GM18870 (cell line): ENCODE results near the gene MROH8.

Experiments
- ATAC-seq: cut with Tn5 transposase; IDR thresholded peaks from one replicate; pipeline ENCODE4 v1.9.1; 2021; ENCODE audit warnings: moderate library complexity; ENCODE audit not compliant: unreplicated experiment

Gene MROH8

DNA sequence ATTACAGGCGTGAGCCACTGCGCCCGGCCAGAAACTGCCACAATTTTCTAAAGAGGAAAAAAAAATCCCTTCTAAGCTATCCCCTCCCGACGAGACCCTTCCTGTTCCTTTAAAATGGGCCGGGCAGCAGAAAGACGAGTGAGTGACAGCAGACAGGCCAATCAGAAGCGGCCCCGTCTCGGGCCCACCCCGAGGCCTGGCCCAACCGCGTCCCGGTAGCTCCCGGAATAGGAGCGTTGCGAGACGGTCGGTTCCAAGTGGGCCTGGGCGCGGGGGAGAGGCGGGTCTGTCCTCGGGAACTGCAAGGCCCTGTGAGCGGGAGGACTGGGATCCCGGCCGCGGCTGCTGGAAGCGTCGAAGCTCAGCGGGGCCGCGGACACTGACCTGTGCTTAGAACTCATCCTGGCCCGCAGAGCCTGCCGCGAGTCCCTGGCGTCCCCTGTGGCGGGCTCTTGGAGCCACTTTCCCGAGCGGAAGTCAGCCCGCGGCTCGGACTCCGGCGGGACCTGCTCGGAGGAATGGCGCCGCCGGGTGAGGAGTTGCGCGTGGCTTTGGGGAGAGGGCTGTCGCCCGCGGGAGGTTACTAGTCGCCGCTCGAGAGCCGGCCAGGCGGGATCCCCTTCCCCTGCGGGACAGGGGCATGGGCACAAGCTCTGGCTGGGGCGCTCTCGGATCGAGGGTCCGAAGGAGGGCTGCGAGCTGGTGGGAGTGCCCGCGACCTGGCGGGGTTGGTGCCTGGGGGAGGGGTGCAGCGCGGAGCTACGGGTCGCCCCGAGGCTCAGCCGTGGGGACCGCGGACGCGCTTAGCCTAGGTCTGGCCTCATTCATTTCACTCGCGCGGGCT lies at the start of gene MROH8, which contains the start of gene RPN2:
TSS of gene MROH8 (minus strand) at position 710 of the 844 bp plus-strand sequence.
TSS of gene RPN2 (plus strand) at position 492 of the 844 bp plus-strand sequence. CDS start at position 519, 27 bp downstream.
- ATAC-seq: peak; percentile 64

DNA sequence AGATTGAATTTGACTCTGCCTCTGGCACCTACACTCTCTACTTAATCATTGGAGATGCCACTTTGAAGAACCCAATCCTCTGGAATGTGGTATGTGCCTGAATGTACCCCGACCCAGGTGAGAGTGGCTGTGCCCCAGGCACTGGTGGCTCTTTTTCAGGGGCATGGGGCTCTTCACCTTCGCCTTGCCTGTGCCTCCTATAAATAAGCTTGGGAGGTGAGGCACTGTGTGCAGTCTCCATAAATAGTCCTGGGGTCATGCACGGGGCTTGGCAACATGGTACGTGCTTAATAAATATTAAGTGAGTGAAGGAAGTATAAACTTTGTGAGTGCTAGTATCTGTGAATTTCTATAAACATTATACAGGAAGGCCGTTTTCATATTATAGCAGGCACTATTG lies 49.3 kb upstream of the MROH8 start:
- ATAC-seq: no peak

DNA sequence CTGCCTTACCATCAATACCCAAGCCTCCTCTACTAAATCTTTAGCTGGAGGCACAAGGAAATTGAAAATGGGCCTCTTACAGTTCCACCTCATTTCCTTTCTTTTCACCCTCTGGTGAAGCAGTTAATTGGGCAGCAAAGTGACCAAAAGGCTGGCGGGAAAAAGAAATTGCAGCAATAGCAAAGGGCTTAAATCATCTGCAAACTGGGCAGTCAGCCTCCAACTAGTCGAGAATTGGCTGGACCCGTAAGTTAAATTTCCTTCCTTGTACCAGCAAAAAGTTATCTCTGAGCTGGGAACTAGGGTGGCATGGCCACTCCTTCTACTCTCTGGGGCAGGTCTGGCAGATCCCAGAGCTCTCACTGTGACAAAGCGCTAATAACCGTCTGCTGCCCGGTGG lies 48.7 kb upstream of the MROH8 start:
- ATAC-seq: no peak

DNA sequence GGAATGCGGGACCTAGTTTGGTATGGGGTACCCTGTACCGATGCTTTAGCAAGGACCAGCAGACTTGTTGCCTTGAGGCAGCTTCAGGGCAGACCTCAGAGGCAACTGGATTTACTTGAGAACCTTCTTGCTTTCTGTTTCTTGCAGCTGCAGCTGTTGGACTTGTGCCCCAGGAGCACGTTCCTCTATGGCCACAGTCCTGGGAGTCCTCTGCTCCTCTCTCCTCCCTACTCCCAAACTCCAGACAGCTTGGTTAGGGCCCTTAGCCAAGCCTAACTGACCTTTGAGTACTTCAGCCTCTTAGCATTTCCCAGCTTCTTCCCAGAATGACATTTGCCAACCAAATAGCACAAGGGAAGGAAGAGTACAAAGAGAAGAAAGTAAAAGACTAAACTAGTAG lies 47.5 kb upstream of the MROH8 start:
- no peak for ATAC-seq

DNA sequence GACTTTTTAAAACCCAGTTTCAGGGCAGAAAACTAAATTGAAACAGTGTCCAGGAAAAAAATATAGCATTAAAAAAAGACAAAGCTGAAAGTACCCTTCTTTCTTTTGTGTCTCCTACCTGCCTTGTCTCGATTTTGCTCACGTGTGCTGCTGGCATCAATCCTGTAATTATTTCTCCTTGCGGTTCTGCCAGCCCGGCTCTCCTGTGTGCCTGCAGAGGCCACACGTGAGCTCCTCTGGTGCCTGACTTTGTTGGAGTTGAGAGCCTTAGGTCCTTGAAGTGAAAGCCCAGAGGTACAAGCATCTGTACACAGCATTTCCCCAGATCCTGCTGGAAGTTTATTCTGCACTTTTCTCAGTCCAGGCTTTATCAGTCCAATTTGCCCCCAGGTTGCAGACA lies 45.8 kb upstream of the MROH8 start:
- ATAC-seq: no peak

DNA sequence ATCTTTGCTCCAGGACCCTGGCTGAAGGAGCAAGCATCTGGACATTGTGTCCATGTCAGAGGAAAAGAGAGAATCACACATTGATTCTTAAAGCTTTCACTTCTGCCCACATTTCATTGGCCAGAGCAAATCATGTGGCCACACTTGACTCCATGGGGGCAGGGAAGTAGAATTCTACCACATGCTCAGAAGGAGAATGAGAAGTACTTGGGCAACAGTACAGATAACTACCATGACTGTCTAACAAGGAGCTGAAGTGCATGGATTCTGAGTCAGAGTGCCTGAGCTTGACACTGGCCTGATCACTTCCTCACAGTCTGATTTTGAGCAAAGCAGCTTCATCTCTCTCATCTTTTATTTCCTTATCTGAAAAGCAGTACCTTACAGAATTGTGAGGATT lies 43.7 kb upstream of the MROH8 start:
- no peak for ATAC-seq

DNA sequence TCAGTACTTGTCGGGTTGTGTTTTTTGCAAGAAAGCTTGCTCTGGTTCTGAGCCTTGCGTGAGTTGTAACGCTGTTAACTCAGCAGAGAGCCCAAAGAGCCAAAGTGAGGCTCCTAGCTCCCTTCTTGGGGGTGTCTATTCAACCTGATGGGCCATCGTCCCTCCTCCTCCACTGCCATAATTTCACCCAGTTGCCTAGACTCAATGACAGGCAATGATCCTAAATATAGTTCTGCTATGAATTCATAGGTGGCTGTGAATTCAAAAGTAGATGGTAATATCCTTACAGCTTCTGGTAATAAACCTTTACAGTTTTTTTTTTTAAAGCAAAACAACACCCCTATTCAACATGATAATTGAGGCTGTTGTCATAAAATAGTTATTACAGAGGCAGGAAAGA lies 42.7 kb upstream of the MROH8 start:
- no peak for ATAC-seq

DNA sequence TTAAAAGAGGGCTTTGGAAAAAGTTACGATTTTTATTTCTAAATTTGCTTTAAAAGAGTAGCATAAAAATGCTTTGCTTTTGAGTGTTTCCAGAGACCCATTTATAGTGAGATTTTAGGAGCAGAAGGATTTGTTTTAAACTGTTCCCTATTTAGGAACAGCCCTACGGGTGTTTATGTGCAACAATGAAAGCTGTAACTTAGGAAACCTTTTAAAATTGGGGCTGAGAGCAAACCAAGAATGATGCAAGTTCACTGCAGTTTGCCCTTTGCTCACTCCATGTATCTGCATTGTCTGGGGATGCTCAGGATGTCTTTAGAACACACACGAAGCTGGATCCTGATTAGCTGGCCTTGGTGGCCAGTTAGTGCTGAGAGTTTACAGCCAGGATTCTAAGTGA lies 41.4 kb upstream of the MROH8 start:
- no peak for ATAC-seq

DNA sequence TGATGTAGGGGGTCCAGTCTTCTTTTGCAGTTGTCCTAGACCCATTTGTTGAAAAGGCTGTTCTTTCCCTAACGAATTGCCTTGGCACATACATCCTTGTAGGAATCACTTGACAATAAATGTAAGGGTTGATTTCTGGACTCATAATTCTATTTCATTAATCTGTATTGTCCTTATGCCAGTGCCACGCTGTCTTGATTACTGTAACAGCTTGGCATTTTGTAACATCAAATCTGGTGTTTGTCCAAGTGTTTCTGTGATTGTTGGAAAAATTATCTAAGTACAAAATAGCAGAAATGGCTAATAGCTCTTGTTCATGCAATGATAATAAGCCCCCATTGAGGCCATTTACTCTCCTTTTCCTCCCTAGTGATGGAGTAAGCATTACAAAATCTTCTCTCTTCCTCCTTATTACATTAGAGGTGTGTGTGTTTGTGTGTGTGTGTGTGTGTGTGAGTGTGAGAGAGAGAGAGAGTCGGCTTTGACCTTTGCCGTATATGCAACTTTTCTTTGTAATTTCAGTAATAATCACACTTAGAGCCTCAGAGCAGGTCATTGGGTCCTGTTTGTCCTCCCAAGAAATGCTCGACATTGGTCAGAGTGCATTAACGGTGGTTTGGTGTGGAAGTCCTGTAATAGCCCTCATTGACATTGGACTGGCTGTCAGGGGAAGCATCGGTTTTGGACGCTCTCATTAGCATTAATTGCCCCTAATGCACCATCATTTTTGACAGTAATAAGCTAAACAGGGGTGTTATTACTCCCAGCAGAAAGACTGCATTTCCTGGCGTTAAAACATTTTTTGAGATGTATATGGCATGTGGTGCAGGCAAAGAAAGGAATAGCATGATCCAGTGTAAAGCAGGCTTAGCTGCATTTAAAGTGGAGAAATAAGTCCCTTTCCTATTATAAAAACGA lies 40.7 kb upstream of the MROH8 start:
- no peak for ATAC-seq

DNA sequence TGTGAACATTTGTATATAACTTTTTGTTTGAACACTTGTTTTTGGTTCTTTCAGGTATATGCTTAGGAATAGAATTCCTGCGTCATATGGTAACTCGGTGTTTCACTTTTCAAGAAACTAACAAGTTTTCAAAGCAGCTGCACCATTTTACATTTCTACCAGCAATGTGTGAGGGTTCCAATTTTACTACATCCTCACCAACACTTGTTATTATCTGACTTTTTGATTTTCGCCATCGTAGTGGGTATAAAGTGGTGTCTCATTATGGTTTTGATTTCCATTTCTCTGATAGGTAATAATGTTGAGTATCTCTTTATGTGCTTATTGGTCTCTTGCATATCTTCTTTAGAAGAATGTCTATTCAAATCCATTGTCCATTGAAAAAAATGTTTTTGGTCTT lies 39.6 kb upstream of the MROH8 start:
- no peak for ATAC-seq

DNA sequence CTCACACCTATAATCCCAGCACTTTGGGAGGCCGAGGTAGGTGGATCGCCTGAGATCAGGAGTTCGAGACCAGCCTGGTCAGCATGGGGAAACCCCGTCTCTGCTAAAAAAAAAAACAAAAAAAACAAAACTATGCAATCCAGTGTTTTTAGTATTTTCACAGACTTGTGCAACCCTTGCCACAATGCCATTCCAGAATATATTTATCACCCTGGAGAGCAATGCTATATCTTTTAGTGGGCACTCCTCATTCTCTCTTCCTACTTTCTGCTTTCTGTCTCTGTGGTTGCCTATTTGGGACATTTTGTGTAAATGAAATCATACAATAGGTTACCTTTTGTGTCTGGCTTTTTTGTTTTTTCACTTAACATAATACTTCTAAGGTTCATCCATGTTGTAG lies 39.1 kb upstream of the MROH8 start:
- ATAC-seq: no peak

DNA sequence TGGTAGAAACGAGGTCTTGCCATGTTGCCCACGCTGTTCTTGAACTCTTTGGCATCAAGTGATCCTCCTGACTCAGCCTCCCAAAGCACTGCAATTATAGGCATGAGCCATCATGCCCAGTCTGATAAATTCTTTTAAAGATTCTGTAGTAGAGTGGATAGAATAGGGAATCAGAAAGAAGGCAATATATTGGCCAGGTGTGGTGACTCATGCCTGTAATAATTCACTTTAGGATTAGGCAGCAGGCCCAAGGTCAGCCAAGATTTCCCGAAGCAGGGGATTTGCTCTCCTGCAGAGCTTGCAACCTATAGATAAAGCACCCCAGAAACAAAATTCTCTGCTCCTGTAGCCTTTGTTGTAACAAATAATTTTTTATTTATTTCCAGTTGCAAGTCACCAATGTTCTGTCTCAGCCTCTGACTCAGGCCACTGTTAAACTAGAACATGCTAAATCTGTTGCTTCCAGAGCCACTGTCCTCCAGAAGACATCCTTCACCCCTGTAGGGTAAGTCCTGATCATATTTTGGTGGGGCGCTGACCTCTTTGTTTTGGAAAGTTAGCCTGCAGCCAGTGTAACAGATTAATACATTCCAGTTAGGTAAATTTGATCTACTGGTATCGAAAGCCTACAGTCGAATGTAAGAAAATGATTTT lies 30.4 kb upstream of the MROH8 start:
- ATAC-seq: no peak

DNA sequence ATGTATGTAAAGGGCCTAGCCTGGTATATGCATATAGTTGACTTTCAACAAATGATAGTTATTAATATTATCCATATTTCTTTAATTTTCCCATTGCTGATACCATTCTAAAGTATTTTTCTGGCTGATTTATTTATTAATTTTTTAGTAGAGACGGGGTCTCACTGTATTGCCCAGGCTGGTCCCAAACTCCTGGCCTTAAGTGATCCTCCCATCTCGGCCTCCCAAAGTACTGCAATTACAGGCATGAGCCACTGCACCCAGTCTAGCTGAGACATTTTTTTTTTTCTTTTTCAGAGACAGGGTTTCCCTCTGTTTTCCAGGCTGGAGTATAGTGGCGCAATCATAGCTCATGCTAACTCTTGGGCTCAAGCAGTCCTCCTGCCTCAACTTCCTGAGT lies 29.8 kb upstream of the MROH8 start:
- ATAC-seq: no peak

DNA sequence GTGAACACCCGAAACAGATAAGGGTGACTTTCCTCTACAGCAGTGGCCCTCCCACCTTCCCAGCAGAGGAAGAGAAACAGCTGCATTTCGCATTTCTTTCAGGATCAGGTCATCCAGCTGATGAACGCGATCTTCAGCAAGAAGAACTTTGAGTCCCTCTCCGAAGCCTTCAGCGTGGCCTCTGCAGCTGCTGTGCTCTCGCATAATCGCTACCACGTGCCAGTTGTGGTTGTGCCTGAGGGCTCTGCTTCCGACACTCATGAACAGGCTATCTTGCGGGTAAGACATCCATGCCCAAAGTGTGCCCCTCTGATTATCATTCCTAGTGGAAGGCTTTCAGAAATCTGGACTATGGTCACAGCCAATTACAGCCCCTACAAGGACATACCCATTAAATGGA lies 27.8 kb upstream of the MROH8 start:
- ATAC-seq: no peak

DNA sequence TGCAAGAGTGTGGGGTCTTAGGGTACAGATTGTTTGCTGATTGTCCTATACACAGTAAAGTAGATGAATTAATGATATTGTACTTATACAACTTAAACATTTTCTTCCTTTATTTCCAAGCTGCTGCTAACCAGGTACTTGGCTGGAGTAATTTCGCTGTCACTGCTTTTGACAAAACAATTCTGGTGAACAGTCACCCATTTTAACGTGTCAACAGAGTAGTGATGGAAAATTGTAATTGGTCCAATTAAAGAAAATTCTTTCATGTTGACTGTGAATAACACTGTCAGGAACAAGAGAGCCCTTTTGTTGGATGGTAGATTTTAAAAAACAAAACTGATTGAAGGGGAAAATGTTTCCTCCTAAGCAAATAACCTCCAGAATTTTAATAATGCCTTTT lies 26.4 kb upstream of the MROH8 start:
- no peak for ATAC-seq

DNA sequence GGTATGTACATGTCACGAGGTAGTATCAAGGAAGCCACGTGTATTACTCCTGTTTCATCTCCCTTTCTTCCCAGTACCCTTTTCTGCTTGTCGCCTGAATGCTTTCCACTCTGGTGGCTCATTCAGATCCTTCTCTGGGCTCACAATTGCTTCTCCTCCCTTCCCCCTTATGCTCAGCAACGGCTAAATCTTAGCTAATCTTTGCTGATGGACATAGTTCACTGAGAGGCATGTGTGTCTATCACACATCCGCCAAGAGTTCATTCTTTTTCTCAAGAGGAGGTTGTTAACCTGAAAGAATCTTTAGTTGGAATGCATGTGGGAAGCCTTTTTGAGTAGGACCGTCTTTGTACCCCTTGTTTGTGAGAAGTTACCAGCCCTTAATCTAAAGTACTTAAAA lies 25.8 kb upstream of the MROH8 start:
- no peak for ATAC-seq

DNA sequence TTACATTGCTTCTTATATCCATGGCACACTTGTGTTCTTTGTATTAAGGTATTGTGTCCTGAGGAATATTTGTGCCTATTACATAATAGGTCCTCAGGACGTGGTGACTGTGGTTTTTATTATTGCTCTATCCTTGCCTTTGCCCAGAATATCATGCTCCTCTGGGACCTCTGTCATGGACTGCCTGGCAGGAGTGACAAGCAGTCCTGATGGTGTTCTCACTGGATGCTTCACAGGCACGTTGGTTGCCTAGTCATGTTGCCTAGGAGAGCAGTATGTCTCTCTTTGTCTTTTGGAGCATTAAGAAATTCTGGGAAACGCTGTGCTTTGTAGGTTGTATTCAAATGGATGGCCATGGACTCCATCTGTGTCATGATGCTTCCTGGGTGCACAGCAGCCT lies 24.7 kb upstream of the MROH8 start:
- ATAC-seq: no peak

DNA sequence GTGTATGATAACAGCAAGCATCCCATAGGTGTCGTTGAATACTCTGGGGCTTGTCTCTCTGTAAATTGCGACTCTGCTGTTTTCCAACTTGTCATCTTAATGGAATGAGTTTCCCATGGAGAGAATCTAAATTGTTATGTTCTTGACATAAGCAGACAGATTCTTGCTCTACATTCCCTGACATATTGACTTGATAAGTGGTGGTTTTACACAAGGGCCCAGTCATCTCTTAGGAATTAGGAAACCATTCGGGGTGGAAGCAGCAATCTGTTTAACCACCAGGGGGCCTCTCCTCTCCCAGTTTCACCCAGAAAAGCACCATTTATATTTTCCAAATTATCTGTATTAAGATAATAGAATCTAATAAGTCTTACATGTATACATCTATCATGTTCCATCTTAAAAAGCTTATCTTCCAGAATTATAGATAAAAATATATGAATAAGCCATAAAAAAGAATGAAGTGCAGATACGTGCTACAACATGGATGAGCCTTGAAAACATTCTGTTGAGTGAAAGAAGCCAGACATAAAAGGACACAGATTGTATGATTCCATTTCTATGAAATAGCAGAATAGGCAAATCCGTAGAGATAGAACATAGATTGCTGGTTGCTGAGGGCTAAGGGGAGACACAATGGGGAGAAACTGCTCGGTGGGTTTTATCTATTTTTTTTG lies 23.1 kb upstream of the MROH8 start:
- no peak for ATAC-seq

DNA sequence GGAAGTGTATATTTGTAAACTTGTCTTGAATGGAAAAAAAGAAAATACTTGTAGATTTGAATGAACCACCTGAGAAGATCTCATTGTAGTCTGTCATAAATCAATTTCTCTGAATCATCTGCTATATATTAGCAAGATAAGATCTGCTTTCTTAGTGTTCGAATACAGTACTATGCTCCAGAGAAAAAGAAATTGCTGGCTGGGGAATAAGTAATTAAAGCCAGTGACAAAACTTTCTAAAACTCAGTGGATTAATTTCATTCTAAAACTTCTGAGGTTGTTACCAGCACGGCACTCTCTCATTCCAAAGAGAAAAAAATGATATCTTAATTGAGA lies 22.4 kb upstream of the MROH8 start:
- no peak for ATAC-seq

DNA sequence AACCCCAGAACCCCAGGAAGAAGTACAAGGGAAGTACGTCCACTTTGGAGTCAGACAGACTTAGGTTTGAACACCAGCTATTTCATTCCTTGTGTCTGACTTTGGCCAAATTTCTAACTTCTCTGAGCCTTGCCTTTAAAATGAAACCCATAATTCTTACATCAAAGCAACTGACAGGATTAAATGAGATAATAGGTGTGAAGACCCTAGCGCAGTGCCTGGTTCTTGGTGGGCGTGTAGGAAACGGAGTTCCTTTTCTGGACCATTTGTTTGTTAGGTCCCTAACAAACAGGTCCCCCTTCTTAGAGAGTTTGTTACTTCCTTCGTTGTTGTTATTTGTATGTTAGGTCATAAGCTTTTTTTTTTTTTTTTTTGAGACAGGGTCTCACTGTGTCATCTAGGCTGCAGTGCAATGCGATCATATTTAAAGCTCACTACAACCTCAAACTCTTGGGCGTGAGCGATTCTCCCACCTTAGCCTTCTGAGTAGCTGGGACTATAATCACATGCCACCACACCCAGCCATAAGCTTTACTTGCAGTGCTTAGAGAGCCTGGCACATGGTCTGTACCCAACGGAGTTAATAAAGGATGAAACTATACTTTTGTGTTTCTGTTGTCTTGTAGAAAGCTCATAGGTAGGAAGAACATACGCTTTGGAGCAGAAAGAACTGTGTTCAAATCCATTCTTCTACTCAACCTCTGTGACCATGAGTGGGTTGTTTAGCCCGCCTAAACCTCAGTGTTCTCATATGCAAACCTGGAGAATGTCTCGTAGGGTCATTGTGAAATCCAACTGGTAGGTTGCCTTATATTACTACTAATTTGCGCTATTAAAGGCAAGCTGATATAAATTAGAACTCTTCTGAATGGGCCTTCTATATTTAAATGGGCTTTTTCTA lies 21.8 kb upstream of the MROH8 start:
- ATAC-seq: no peak
